ENCODE data around the gene STIMATE. TPM values are rescaled to one million over a fixed set of nuclear protein-coding genes. Genes with fewer than 3 reads are reported as not detected.

The STIMATE gene
- total RNA-seq, 1 donor from 2014 or later: 7.9 TPM

DNA sequence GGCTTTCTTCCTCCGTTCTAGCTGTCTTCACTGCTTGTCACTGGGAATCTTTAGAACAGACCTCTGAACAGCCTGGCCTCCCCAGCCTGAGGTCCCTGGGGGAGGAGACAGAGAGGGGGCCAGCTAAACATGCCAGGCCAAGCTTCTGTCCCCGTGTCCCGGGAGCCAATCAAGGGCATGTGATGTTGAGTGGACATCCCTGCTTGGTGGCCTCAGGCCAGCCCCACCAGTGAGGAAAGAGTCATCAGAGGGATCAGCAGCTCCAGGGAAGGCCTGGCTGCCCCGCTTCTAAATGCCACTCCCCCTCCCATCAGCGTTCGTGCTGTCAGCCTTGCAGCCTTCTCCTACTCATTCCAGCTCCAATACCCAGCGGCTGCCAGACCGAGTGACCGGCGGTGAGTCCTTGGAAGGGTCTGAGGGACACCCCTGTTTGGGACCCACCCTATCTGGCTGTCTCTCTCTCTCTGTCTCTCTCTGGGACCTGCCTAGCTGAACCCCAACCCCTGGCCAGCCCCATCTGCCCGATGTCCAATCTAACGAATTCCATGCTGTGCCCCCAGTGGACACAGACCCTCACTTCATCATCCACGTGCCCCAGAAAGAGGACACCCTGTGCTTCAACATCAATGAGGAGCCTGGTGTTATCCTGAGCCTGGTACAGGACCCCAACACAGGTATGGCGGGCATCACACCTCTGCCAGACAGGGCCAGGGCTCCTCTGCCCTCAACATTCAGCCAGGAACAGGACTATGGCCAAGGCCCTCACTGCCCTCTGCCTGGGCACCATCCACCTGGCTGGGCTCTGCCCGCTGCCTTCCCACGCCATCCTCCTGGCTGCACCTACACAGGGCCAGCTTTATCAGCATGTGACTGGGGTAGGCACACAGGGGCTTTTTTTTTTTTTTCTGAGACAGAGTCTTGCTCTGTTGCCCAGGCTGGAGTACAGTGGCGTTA is 109.4 kb downstream of the STIMATE start:
- FAIRE-seq: no peak
- no peaks in the 10 kb centered on the region for H3K36me3 ChIP-seq (ENCODE audit: control insufficient read depth, insufficient read depth, low read length)
- TF ChIP-seq, protein P1, sequence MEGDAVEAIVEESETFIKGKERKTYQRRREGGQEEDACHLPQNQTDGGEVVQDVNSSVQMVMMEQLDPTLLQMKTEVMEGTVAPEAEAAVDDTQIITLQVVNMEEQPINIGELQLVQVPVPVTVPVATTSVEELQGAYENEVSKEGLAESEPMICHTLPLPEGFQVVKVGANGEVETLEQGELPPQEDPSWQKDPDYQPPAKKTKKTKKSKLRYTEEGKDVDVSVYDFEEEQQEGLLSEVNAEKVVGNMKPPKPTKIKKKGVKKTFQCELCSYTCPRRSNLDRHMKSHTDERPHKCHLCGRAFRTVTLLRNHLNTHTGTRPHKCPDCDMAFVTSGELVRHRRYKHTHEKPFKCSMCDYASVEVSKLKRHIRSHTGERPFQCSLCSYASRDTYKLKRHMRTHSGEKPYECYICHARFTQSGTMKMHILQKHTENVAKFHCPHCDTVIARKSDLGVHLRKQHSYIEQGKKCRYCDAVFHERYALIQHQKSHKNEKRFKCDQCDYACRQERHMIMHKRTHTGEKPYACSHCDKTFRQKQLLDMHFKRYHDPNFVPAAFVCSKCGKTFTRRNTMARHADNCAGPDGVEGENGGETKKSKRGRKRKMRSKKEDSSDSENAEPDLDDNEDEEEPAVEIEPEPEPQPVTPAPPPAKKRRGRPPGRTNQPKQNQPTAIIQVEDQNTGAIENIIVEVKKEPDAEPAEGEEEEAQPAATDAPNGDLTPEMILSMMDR (IDR thresholded peaks at IDR 0.05; ENCODE audit: insufficient read depth, low read length, severe bottlenecking): no peak
- DNase-seq (ENCODE audit: low read depth): no peak
- H3K4me3 ChIP-seq (ENCODE audit: low read depth, low read length): no peak overlapping the region
- H3K27me3 ChIP-seq (ENCODE audit: control insufficient read depth, insufficient read depth, low read length): peaks cover 8% of the 10 kb centered on the region

DNA sequence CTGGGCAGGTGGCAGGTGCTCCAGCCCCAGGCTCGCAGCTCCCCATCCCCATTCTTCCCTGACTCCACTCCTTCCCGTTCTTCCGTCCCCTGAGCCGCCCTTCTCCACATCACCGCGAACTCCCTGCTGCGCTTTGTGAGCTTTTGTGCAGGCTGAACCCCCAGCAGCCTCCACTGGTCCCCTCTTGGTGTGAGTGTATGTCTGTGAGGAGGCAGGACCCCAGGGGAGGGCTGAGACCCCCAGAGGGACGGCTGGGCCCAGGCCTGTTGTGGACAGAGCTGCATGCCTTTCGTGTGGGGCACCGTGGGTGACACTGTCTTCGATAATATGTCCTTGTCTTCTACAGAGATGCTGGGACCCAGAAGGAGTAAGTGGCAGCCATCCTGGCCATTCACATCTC is 110.1 kb downstream of the STIMATE start:
- no peak overlapping the region for H3K4me3 ChIP-seq (ENCODE audit: low read depth, low read length)
- TF ChIP-seq, protein P1 (IDR thresholded peaks at IDR 0.05; ENCODE audit: insufficient read depth, low read length, severe bottlenecking): no peak
- H3K36me3 ChIP-seq (ENCODE audit: control insufficient read depth, insufficient read depth, low read length): no peaks in the 10 kb centered on the region
- peaks cover 8% of the 10 kb centered on the region for H3K27me3 ChIP-seq (ENCODE audit: control insufficient read depth, insufficient read depth, low read length)
- no peak for DNase-seq (ENCODE audit: low read depth)
- FAIRE-seq: no peak

Other genes starting within 250 kb of the STIMATE start
- 72.5 and 95.6 TPM in 2 replicates for gene PBRM1, start 211.6 kb downstream of the STIMATE start, total RNA-seq
- 167 and 232 TPM in 2 replicates for gene GNL3, start 211.5 kb downstream of the STIMATE start, total RNA-seq
- gene GLT8D1, start 191.8 kb downstream of the STIMATE start, total RNA-seq: 49.8 and 54.3 TPM in 2 replicates
- gene SPCS1, start 191.4 kb downstream of the STIMATE start, total RNA-seq: 51.1 and 57.9 TPM in 2 replicates
- gene NEK4, start 126.6 kb downstream of the STIMATE start, total RNA-seq: 20.5 and 24.8 TPM in 2 replicates
- not detected in 2 replicates for gene ITIH1, start 119.9 kb downstream of the STIMATE start, total RNA-seq
- gene ITIH3, start 102.8 kb downstream of the STIMATE start, total RNA-seq: not detected in 2 replicates
- 0.26 and 1.8 TPM in 2 replicates for gene ITIH4, start 66.9 kb downstream of the STIMATE start, total RNA-seq
- gene MUSTN1, start 62.5 kb downstream of the STIMATE start, total RNA-seq: not detected in 2 replicates
- 7.6 and 8.1 TPM in 2 replicates for gene SFMBT1, start 148.5 kb upstream of the STIMATE start, total RNA-seq
- 11.4 and 15.5 TPM in 2 replicates for gene RFT1, start 232.9 kb upstream of the STIMATE start, total RNA-seq